ENCODE results near the gene NPAS3.

DNA sequence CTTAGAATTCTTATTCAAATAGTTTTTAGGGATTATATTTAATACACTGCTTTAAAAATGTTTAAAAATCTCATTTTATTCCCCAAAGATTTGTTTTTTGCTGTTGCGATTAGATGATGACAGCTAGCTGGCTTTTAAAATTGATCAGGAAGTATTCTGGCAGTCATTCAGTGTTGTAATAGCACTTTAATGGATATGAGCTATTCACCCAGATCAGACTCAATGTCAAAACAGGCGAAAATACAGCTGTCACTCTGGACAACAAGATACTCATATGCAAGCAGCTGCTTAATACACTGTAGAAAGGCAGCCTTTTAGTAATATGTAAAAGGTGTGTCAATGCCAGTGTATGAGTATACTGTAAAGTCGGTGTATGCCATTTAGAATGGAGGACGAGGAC lies 91.7 kb downstream of the NPAS3 start:
- no peak for TF ChIP-seq POLR2A (IDR thresholded peaks at IDR 0.05; ENCODE audit: low read depth, low read length)
- TF ChIP-seq POLR2AphosphoS5 (IDR thresholded peaks at IDR 0.05; ENCODE audit: low read depth, low read length) = no peak
- TF ChIP-seq SPI1 (IDR thresholded peaks at IDR 0.05; ENCODE audit: low read depth, low read length) = no peak
- no peak for TF ChIP-seq TAF1 (IDR thresholded peaks at IDR 0.05; ENCODE audit: low read depth, low read length)
- no peak for TF ChIP-seq PAX5 (IDR thresholded peaks at IDR 0.05; ENCODE audit: insufficient read depth, low read length, severe bottlenecking)
- TF ChIP-seq POU2F2 (IDR thresholded peaks at IDR 0.05; ENCODE audit: low read depth, low read length) = no peak
